Stimulated activated CD8-positive, alpha-beta memory T cell treated with anti-CD3 and anti-CD28 coated beads, Interleukin-4, amount 100 ng/mL, for 24 hours (primary cell): Measurements from ENCODE around the gene CAPN8.

Experiments used
- DNase-seq: peaks from one replicate; pipeline ENCODE4 v3.0.0-alpha.2; 2020; ENCODE audit warnings: low read depth

The CAPN8 gene

GRCh38 chr1:223702735-223703667 is 37.5 kb upstream of the CAPN8 start:
- DNase-seq: no peak

GRCh38 chr1:223700942-223701637 is 35.6 kb upstream of the CAPN8 start:
- no peak for DNase-seq

GRCh38 chr1:223700388-223700918 is 35.0 kb upstream of the CAPN8 start:
- DNase-seq: no peak

GRCh38 chr1:223695941-223696340 is 30.4 kb upstream of the CAPN8 start:
- DNase-seq: no peak

GRCh38 chr1:223695014-223695548 is 29.6 kb upstream of the CAPN8 start:
- DNase-seq: no peak

- no peak for DNase-seq
Observed at GRCh38 chr1:223691121-223691520, 25.6 kb upstream of the CAPN8 start.

- DNase-seq: no peak
Observed at GRCh38 chr1:223684488-223684792, 18.9 kb upstream of the CAPN8 start.

GRCh38 chr1:223683586-223684487 is 18.3 kb upstream of the CAPN8 start:
- DNase-seq: peak; percentile 27

- DNase-seq: no peak
Observed at GRCh38 chr1:223682502-223682901, 17.0 kb upstream of the CAPN8 start.

- no peak for DNase-seq
Observed at GRCh38 chr1:223680188-223680587, 14.7 kb upstream of the CAPN8 start.

- DNase-seq: no peak
Observed at GRCh38 chr1:223678841-223679240, 13.3 kb upstream of the CAPN8 start.

GRCh38 chr1:223674119-223674890 is 8.8 kb upstream of the CAPN8 start:
- no peak for DNase-seq

GRCh38 chr1:223670458-223671159 is 5.1 kb upstream of the CAPN8 start:
- DNase-seq: no peak

GRCh38 chr1:223669003-223669795 is 3.7 kb upstream of the CAPN8 start:
- no peak for DNase-seq

GRCh38 chr1:223667484-223668182 is 2.1 kb upstream of the CAPN8 start:
- no peak for DNase-seq

- no peak for DNase-seq
Observed at GRCh38 chr1:223664106-223664505, 1.4 kb downstream of the CAPN8 start.

GRCh38 chr1:223662943-223663342 is 2.6 kb downstream of the CAPN8 start:
- DNase-seq: no peak

GRCh38 chr1:223659711-223660110 is 5.8 kb downstream of the CAPN8 start:
- DNase-seq: no peak

- DNase-seq: no peak
Observed at GRCh38 chr1:223657978-223658377, 7.5 kb downstream of the CAPN8 start.
